Fibroblast of skin of abdomen (primary cell): ENCODE data around the gene CIRBP.
A peak's percentile ranks its signal among the peaks of the same experiment; 100 is the strongest.
"Not testable (repeated sequence)": the region's sequence is repeated elsewhere in the genome, so short reads cannot be mapped to it uniquely, and the experiment has no call there.

Experiments
- DNase-seq: peaks from one replicate; pipeline ENCODE4 v3.0.0-alpha.2; 2013

Gene CIRBP

GRCh38 chr19:1313695-1314613 is 44.8 kb downstream of the CIRBP start:
- DNase-seq: no peak

- DNase-seq: peak; percentile 33
Measured at GRCh38 chr19:1315470-1316166, 46.5 kb downstream of the CIRBP start.

GRCh38 chr19:1316466-1316865 is 47.3 kb downstream of the CIRBP start:
- DNase-seq: no peak

- DNase-seq: no peak
Measured at GRCh38 chr19:1317274-1318003, 48.3 kb downstream of the CIRBP start.

- DNase-seq: no peak
Measured at GRCh38 chr19:1318678-1319471, 49.7 kb downstream of the CIRBP start.

GRCh38 chr19:1320282-1320650 is 51.1 kb downstream of the CIRBP start:
- not testable (repeated sequence) for DNase-seq

- no peak for DNase-seq
Measured at GRCh38 chr19:1321539-1321938, 52.4 kb downstream of the CIRBP start.

GRCh38 chr19:1322198-1322981 is 53.3 kb downstream of the CIRBP start:
- no peak for DNase-seq

GRCh38 chr19:1324249-1324805 is 55.2 kb downstream of the CIRBP start:
- no peak for DNase-seq
